ENCODE measurements around the gene CHD5.

GRCh38 chr1:6180268-6180706, at the start of gene CHD5:
- no peak for TF ChIP-seq CTCF (IDR thresholded peaks at IDR 0.05; ENCODE audit: low read depth, low read length)
- no peak for TF ChIP-seq MAX (IDR thresholded peaks at IDR 0.05; ENCODE audit: low read depth, low read length)
- TF ChIP-seq POLR2A (IDR thresholded peaks at IDR 0.05; ENCODE audit: extremely low read depth, insufficient read length) = no peak
